C4-2B (cell line): ENCODE results near the gene KHDC4.

Experiments used
- H3K27ac ChIP-seq: fragments of 450-650 bp; 2 replicates; pipeline ENCODE4 v1.5.1; 2017
- ZFX ChIP-seq: fragments of 450-650 bp; IDR thresholded peaks from 2 replicates; pipeline ENCODE4 v1.6.1; 2017
- TF ChIP-seq, protein P1 (sequence below): fragments of 450-650 bp; conservative IDR thresholded peaks from 2 replicates; pipeline ENCODE4 v1.5.1; 2017; ENCODE audit warnings: mild to moderate bottlenecking

KHDC4 gene

DNA sequence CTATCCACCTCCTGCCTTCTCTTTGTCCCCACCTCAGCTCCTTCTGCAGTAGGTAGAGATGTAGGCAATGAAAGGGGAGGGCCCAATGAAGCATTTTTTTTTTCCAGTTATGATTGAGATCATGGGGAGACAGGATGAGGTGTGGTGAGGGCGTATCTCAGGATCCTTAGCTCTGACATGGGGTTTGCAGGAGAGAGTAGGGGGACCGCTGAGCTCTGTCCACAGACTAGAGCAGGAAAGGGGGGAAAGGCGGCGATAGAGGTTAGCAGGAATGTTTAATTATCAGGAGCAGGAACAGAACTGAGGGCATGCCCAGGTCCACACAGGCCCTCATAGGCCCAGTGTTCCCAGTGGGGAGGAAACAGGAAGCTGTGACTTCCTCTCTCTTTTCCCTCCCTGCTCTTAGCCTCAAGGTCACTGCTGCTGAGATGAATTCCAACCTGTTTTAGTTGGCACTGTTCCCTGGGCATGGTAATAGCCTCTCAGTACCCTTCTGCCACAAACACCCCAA lies 6.3 kb upstream of the KHDC4 start:
- peak; percentile 26; the same call in 1 of the 2 replicates for TF ChIP-seq ZFX
- TF ChIP-seq, protein P1, sequence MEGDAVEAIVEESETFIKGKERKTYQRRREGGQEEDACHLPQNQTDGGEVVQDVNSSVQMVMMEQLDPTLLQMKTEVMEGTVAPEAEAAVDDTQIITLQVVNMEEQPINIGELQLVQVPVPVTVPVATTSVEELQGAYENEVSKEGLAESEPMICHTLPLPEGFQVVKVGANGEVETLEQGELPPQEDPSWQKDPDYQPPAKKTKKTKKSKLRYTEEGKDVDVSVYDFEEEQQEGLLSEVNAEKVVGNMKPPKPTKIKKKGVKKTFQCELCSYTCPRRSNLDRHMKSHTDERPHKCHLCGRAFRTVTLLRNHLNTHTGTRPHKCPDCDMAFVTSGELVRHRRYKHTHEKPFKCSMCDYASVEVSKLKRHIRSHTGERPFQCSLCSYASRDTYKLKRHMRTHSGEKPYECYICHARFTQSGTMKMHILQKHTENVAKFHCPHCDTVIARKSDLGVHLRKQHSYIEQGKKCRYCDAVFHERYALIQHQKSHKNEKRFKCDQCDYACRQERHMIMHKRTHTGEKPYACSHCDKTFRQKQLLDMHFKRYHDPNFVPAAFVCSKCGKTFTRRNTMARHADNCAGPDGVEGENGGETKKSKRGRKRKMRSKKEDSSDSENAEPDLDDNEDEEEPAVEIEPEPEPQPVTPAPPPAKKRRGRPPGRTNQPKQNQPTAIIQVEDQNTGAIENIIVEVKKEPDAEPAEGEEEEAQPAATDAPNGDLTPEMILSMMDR, result no peak
- H3K27ac ChIP-seq, result peak overlapping the region; percentile 65

DNA sequence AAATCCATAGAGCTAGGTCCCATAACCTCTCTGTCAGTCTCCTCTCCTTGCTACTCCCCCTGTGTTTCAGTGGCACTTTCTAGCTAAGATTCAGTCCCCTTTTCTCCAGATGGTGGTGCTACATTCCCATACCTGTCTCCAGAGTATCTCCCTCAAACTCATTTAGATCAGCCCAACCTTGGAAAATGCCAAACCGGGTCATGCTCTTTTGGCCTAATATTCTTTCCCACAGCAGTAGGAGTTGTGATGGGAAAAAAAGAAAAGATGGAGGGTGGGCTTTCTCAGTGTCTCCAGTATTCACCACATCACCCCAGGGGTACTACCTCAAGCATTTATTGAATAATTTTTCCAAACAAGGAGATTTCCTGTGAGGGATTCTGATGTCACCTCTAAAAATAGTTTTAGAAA lies 4.0 kb upstream of the KHDC4 start:
- H3K27ac ChIP-seq, result no peak overlapping the region

DNA sequence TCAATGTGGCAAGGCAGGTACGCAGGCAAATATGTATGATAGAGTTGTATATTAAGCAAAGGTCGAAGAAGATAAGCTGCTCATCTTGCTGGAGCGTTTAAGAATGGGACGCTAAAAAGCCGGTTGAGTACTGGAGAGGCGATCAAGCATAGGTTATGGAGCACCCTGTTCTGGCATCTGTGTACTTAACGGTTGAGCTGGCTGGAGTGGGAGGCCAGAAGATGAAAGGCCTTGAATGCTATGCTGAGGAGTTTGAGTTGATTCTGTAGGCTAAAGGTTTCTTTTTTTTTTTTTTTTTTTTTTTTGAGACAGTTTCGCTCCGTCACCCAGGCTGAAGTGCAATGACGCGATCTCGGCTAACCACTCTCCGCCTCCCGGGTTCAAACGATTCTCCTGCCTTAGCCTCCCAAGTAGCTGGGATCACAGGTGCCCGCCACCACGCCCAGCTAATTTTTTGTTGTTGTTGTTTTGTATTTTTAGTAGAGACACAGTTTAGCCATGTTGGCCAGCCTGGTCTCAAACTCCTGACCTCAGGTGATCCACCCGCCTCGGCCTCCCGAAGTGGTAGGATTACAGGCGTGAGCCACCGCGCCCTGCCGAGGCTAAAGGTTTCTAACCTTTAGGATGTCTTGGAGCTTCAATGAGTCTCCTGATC lies 850 bp upstream of the KHDC4 start:
- TF ChIP-seq, protein P1, result no peak
- no peak for TF ChIP-seq ZFX
- H3K27ac ChIP-seq, result peak overlapping the region; percentile 89

More for the DNA sequence above, 4.0 kb upstream of the KHDC4 start:
- TF ChIP-seq, protein P1, result peak; percentile 68
- TF ChIP-seq ZFX, result no peak

DNA sequence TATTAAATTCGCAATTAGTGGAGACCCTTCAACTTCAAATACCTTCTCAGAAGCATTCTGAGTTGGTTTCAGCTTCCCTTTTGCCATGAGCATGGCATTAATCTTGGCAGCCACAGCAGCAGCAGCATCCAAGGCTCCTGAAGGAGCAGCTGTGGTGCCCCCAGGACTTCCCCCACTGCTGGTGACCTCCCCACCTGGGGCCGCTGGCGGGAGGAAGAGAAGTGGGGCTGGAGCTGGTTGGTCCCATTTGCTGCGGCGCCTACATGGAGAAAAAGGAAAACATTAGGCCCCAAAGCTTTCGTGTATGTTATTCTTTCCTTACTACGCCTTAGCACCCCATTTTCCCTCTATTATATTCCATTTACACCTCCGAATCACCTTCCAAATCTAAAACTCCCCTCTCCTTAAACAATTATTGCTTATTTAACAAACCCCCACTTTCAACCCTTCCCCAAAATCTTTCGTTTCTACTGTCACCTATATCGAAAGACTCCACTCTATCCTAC lies 569 bp downstream of the KHDC4 start:
- peak overlapping the region; percentile 89 for H3K27ac ChIP-seq
- TF ChIP-seq ZFX, result no peak
- TF ChIP-seq, protein P1, result no peak

DNA sequence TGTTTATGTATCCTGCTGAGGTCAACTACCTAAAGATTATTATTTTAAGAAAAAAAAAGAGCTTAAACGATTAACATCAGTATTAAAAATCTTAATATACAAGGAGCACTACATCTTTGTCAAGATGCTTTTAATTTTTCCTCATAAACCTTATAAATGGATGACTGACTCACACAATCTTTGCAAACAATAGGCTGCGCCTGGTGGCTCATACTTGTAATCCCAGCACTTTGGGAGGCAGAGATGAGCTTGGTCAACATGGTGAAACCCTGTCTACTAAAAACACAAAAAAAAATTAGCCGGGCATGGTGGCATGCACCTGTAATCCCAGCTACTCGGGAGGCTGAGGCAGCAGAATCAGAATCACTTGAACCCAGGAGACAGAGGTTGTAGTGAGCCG lies 1.7 kb downstream of the KHDC4 start:
- H3K27ac ChIP-seq, result no peak overlapping the region
- TF ChIP-seq, protein P1, result no peak

DNA sequence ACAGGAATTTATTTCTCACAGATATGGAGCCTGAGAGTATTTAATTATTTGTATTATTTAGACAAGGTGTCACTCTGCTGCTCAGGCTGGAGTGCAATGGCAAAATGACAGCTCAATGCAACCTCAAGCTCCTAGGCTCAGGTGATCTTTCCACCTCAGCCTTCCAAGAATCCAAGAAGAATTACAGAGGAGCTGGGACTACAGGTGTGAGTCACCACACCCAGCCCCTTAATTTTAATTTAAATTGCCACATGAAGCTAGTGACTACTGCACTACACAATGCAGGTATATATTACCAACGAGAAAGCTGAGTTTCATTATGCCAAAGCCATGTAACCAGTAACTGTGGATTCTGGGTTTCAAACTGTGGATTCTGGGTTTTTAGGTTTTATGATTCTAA lies 2.1 kb downstream of the KHDC4 start:
- no peak overlapping the region for H3K27ac ChIP-seq

More for the DNA sequence above, 2.1 kb downstream of the KHDC4 start:
- TF ChIP-seq, protein P1, result no peak
- no peak for TF ChIP-seq ZFX
